HepG2 (cell line): ENCODE data around the gene PSMB9.

Experiments
- BCL3 ChIP-seq: sonication (generic); formaldehyde crosslinking; IDR thresholded peaks from 2 replicates; pipeline ENCODE4 v1.5.1; 2020; ENCODE audit warnings: mild to moderate bottlenecking, missing genetic modification reagents, moderate library complexity
- CTCF ChIP-seq: sonication (generic); formaldehyde crosslinking; IDR thresholded peaks from 2 replicates; pipeline ENCODE4 v1.5.0; 2020; ENCODE audit warnings: mild to moderate bottlenecking, missing genetic modification reagents, moderate library complexity
- EZH2 ChIP-seq: conservative IDR thresholded peaks from 2 replicates; pipeline ENCODE4 v1.6.1; 2012; ENCODE audit warnings: mild to moderate bottlenecking, low read depth, low read length, moderate library complexity
- FOSL1 ChIP-seq: sonication (generic); formaldehyde crosslinking; IDR thresholded peaks from 2 replicates; pipeline ENCODE4 v1.9.0; 2021; ENCODE audit warnings: missing genetic modification reagents, borderline replicate concordance
- NCOR1 ChIP-seq: fragments of 200-600 bp; sonication (generic); IDR thresholded peaks from 2 replicates; pipeline ENCODE4 v1.7.0; 2017; ENCODE audit warnings: antibody characterized with exemption, low read length, borderline replicate concordance
- ZNF274 ChIP-seq: sonication (generic); formaldehyde crosslinking; IDR thresholded peaks from 2 replicates; pipeline ENCODE4 v1.5.1; 2020; ENCODE audit warnings: mild to moderate bottlenecking, missing genetic modification reagents
- ZNF414 ChIP-seq: sonication (generic); formaldehyde crosslinking; IDR thresholded peaks from 2 replicates; pipeline ENCODE4 v1.5.0; 2020; ENCODE audit warnings: missing genetic modification reagents
- ZNF816 ChIP-seq: sonication (generic); formaldehyde crosslinking; IDR thresholded peaks from 2 replicates; pipeline ENCODE4 v1.8.0; 2022; ENCODE audit warnings: missing genetic modification reagents, mild to moderate bottlenecking, borderline replicate concordance
- ZSCAN25 ChIP-seq: sonication (generic); formaldehyde crosslinking; IDR thresholded peaks from 2 replicates; pipeline ENCODE4 v1.8.0; 2022; ENCODE audit warnings: mild to moderate bottlenecking, missing genetic modification reagents

- no peak for TF ChIP-seq CTCF (CRISPR knock-in tag)
- TF ChIP-seq ZNF816 (CRISPR knock-in tag): no peak
- TF ChIP-seq ZSCAN25: no peak
- no peak for TF ChIP-seq FOSL1
- no peak for TF ChIP-seq EZH2
- no peak for TF ChIP-seq ZNF414 (CRISPR knock-in tag)
- TF ChIP-seq NCOR1: no peak
- TF ChIP-seq BCL3 (CRISPR knock-in tag): no peak
- TF ChIP-seq ZNF274: no peak
These were observed 3.3 kb downstream of the PSMB9 start for GRCh38 chr6:32857156-32857891.
